Peyer's patch (tissue), 4 donors: Measurements from ENCODE around the gene OR8H2.
"Not testable (repeated sequence)": the region's sequence is repeated elsewhere in the genome, so short reads cannot be mapped to it uniquely, and the experiment has no call there.

Experiments used
- POLR2A ChIP-seq, 2 donors: fragments of 450-650 bp; IDR thresholded peaks; one replicate each; pipeline ENCODE4 v1.5.1; 2017; ENCODE audit warnings: antibody characterized with exemption in 2 of 2, mild to moderate bottlenecking in 2 of 2, moderate library complexity in 2 of 2
- TF ChIP-seq, protein P1 (sequence below), 6 experiments: fragments of 450-650 bp in 4 of 6; fragments of 200-600 bp in 2 of 6; sonication (generic) in 1 of 6; IDR thresholded peaks; one replicate each; pipeline ENCODE4 v1.5.1; 2017 to 2019; ENCODE audit warnings: antibody characterized with exemption in 6 of 6, mild to moderate bottlenecking in 3 of 6, moderate library complexity in 1 of 6

DNA sequence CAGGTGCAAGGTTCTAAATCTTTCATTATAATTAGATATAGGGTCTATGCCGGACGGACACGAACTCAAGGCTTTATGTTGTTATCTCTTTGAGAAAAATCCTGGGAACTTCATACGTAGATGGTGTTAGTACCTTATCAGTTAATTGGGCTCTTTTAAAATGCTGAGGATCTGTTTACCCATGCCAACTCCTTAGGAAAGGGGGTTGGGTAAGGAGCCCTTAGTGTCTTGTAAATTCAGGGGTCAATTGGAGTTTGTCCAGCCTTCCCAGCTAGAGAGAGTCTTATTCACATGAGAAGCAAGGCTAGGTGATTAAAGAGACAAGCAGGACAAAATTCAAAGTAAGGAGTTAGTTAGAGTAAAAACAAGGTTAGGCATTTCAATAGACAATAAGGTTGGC lies 47.1 kb upstream of the OR8H2 start:
- TF ChIP-seq, protein P1, sequence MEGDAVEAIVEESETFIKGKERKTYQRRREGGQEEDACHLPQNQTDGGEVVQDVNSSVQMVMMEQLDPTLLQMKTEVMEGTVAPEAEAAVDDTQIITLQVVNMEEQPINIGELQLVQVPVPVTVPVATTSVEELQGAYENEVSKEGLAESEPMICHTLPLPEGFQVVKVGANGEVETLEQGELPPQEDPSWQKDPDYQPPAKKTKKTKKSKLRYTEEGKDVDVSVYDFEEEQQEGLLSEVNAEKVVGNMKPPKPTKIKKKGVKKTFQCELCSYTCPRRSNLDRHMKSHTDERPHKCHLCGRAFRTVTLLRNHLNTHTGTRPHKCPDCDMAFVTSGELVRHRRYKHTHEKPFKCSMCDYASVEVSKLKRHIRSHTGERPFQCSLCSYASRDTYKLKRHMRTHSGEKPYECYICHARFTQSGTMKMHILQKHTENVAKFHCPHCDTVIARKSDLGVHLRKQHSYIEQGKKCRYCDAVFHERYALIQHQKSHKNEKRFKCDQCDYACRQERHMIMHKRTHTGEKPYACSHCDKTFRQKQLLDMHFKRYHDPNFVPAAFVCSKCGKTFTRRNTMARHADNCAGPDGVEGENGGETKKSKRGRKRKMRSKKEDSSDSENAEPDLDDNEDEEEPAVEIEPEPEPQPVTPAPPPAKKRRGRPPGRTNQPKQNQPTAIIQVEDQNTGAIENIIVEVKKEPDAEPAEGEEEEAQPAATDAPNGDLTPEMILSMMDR (IDR thresholded peaks at IDR 0.05): not testable (repeated sequence)
- not testable (repeated sequence) for TF ChIP-seq POLR2A (IDR thresholded peaks at IDR 0.05)
